Vagina (tissue), 2 donors: Measurements from ENCODE around the gene FNBP1L.

Source experiments
- POLR2A ChIP-seq, 2 donors: fragments of 450-650 bp; IDR thresholded peaks; one replicate each; pipeline ENCODE4 v1.6.1; 2017; ENCODE audit warnings: antibody characterized with exemption in 2 of 2, mild to moderate bottlenecking in 2 of 2, moderate library complexity in 2 of 2
- POLR2AphosphoS5 ChIP-seq, 2 donors: sonication (generic); formaldehyde crosslinking; IDR thresholded peaks; one replicate each; pipeline ENCODE4 v1.9.0; 2017; ENCODE audit warnings: antibody characterized with exemption in 2 of 2, mild to moderate bottlenecking in 2 of 2, low read depth in 1 of 2; ENCODE audit not compliant: insufficient read depth in 1 of 2
- TF ChIP-seq, protein P1 (sequence below), 3 experiments: fragments of 450-650 bp in 2 of 3; fragments of 200-600 bp in 1 of 3; sonication (generic) in 1 of 3; IDR thresholded peaks; one replicate each; pipeline ENCODE4 v1.5.1; 2017 to 2019; ENCODE audit warnings: antibody characterized with exemption in 3 of 3, mild to moderate bottlenecking in 2 of 3, moderate library complexity in 2 of 3

DNA sequence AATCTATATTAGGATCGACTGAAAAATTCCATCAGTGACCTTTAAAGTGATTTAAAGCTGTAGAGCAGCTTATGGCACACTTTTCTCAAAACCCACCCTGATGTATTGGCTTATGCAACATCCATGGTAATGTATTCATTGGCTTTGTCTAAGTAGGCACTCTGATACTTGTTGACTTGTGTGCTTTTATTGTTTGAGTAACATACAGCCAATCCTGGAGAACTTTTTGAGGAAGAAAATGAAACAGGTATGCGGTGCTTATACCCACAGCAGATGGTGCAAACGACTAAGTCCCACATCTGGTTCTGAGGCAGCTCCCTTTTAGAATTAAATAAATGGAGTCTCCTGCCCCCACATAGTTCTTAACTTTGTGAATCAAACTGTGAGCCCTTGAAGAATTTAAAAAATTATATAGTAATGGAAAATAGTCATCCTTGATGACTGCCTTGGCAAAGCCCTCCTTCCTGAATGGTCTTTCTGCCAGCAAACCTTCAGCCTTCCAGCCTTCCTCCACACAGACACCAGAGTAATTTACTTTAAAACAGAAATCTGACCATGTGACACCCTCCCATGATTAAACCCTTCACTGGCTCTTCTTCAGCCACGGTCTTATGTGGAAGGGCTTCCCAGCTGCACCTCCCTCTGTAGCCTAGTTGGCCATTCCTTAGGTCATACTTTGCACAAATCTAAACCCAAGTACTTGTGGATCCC lies 117.7 kb downstream of the FNBP1L start:
- TF ChIP-seq, protein P1, sequence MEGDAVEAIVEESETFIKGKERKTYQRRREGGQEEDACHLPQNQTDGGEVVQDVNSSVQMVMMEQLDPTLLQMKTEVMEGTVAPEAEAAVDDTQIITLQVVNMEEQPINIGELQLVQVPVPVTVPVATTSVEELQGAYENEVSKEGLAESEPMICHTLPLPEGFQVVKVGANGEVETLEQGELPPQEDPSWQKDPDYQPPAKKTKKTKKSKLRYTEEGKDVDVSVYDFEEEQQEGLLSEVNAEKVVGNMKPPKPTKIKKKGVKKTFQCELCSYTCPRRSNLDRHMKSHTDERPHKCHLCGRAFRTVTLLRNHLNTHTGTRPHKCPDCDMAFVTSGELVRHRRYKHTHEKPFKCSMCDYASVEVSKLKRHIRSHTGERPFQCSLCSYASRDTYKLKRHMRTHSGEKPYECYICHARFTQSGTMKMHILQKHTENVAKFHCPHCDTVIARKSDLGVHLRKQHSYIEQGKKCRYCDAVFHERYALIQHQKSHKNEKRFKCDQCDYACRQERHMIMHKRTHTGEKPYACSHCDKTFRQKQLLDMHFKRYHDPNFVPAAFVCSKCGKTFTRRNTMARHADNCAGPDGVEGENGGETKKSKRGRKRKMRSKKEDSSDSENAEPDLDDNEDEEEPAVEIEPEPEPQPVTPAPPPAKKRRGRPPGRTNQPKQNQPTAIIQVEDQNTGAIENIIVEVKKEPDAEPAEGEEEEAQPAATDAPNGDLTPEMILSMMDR (IDR thresholded peaks at IDR 0.05), result no peak
- TF ChIP-seq POLR2A (IDR thresholded peaks at IDR 0.05) (no peak), POLR2AphosphoS5 (IDR thresholded peaks at IDR 0.05; ENCODE audit: insufficient read depth in 1 of 2, low read depth in 1 of 2) (no peak)
